ENCODE measurements around the gene DMD. TPM values are rescaled to one million over a fixed set of nuclear protein-coding genes. Genes with fewer than 3 reads are reported as not detected.

Gene DMD
- total and polyA plus RNA-seq, 2 of the 8 experiments (the other 6 are each of a cell fraction or from before 2014, with no cell fraction given): 4.8 to 7.4 TPM

DNA sequence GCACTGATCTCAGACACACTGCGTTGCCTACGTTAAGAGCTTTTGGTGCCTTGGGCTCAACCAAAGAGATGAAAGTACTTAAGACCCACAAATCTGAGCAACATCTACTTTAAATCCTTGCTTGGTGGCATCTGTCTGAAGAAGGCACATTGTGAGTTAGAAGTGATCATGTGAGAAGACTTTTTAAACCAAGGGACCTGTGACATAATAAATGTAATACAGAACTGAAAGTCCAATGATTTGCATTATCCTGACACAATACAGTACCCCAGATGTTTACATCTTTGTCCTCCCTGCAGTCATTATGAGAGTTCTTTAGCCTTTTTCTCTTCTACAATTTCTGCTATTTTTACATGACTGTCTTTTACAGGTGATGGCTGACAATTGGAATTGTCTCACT is 2042.8 kb downstream of the DMD start:
- H3K79me2 ChIP-seq (ENCODE audit: control insufficient read depth in 1 of 2, insufficient read depth in 2 of 2, low read length in 2 of 2): no peaks in the 10 kb centered on the region
- H3K4me1 ChIP-seq (replicated peaks in 1 of 4; ENCODE audit: control insufficient read depth in 3 of 4, insufficient read depth in 4 of 4, low read length in 3 of 4): no peaks in the 10 kb centered on the region
- H3K36me3 ChIP-seq (ENCODE audit: control insufficient read depth in 2 of 4, insufficient read depth in 4 of 4, low read length in 3 of 4): no peaks in the 10 kb centered on the region
- no peak overlapping the region for H3K27ac ChIP-seq (ENCODE audit: low read depth, low read length)
- no peak overlapping the region for H2BK5ac ChIP-seq (ENCODE audit: low read depth, low read length)
- ChIA-PET POLR2A (ENCODE audit: partially characterized antibody) (no interaction called here), CTCF (ENCODE audit: partially characterized antibody) (no interaction called here)
- no peak overlapping the region for H3K4ac ChIP-seq (replicated peaks; ENCODE audit: insufficient read length, low read depth, low read length)
- no peak overlapping the region for H4K5ac ChIP-seq (ENCODE audit: insufficient read length, low read depth, low read length)
- FAIRE-seq (no peak), DNase-seq (ENCODE audit: low read depth in 1 of 2, low spot score in 2 of 2) (no peak)
- H4K8ac ChIP-seq (ENCODE audit: extremely low read depth, insufficient read depth, low read length): no peak overlapping the region
- H3K4me2 ChIP-seq (ENCODE audit: insufficient read depth in 1 of 2, low read depth in 2 of 2, low read length in 2 of 2): no peak overlapping the region
- no peak overlapping the region for H3K23ac ChIP-seq (ENCODE audit: insufficient read length)
- H3K23me2 ChIP-seq (ENCODE audit: low read depth, low read length): no peaks in the 10 kb centered on the region
- no peak overlapping the region for H3K9ac ChIP-seq (replicated peaks in 1 of 4; ENCODE audit: extremely low read depth in 1 of 4, low read depth in 3 of 4, low read length in 3 of 4)
- no peak overlapping the region for H3K56ac ChIP-seq (replicated peaks; ENCODE audit: insufficient read length, low read depth, low read length)
- H3K79me1 ChIP-seq (ENCODE audit: low read depth, low read length): no peaks in the 10 kb centered on the region
- no peaks in the 10 kb centered on the region for H4K20me1 ChIP-seq (replicated peaks in 1 of 2; ENCODE audit: control insufficient read depth in 1 of 2, insufficient read depth in 2 of 2, low read length in 2 of 2)
- no peaks in the 10 kb centered on the region for H3K9me3 ChIP-seq (ENCODE audit: insufficient read depth in 2 of 2, low read depth in 1 of 2, low read length in 1 of 2)
- no peaks in the 10 kb centered on the region for H3K27me3 ChIP-seq (replicated peaks in 1 of 4; ENCODE audit: control insufficient read depth in 3 of 4, extremely low read depth in 1 of 4, insufficient read depth in 3 of 4, low read length in 3 of 4)
- no peak overlapping the region for H3K18ac ChIP-seq (ENCODE audit: extremely low read depth, low read length)
- no peak overlapping the region for H2BK120ac ChIP-seq (replicated peaks; ENCODE audit: low read depth, low read length)
- no peak overlapping the region for H3K14ac ChIP-seq (ENCODE audit: insufficient read length)
- no peak overlapping the region for H2BK20ac ChIP-seq (ENCODE audit: low read length)
- no peak overlapping the region for H3K4me3 ChIP-seq (ENCODE audit: extremely low read depth in 1 of 4, insufficient read depth in 2 of 4, low read depth in 3 of 4, low read length in 4 of 4)
- H2AK5ac ChIP-seq (ENCODE audit: low read depth, low read length): no peak overlapping the region
- no peak overlapping the region for H2AFZ ChIP-seq (ENCODE audit: low read length)
- no peak overlapping the region for H2BK15ac ChIP-seq (ENCODE audit: low read length)
- WGBS, 2 experiments (ENCODE audit: extremely low coverage in 1 of 2, insufficient coverage in 1 of 2, insufficient read length in 1 of 2, insufficient replicate concordance in 2 of 2, low coverage in 1 of 2, low lambda C conversion rate in 2 of 2, missing lambda C conversion rate in 1 of 2): 92% methylated on average over 2 of the region's 2 CpGs; no CpG with 5 or more reads in 1 of the 2 experiments
- H4K91ac ChIP-seq (replicated peaks; ENCODE audit: insufficient read length, low read length): no peak overlapping the region
- no peak overlapping the region for H2BK12ac ChIP-seq (ENCODE audit: low read depth, low read length)
- TF ChIP-seq CHD7 (IDR thresholded peaks at IDR 0.05; ENCODE audit: insufficient replicate concordance, low read length): no peak

Data from H1 (cell line).